Left forelimb (tissue), 1 donor: ENCODE results near the gene MRFAP1L1.
"Not testable (repeated sequence)": the region's sequence is repeated elsewhere in the genome, so short reads cannot be mapped to it uniquely, and the experiment has no call there.

ENCODE experiments used
- DNase-seq: peaks from one replicate; pipeline ENCODE4 v3.0.0-alpha.2; 2018; ENCODE audit warnings: low spot score

The MRFAP1L1 gene

GRCh38 chr4:6709230-6710114 is at the start of gene MRFAP1L1:
Gene MRFAP1L1 (minus strand): TSS chr4:6709865. CDS start chr4:6709629, 236 bp downstream.
- peak; percentile 96 for DNase-seq

- no peak for DNase-seq
These were observed 49.1 kb upstream of the MRFAP1L1 start for GRCh38 chr4:6758728-6759127.

GRCh38 chr4:6756345-6756744 is 46.7 kb upstream of the MRFAP1L1 start:
- not testable (repeated sequence) for DNase-seq

- DNase-seq, result no peak
These were observed 45.6 kb upstream of the MRFAP1L1 start for GRCh38 chr4:6755088-6755753.

GRCh38 chr4:6754481-6755087 is 44.9 kb upstream of the MRFAP1L1 start:
- DNase-seq, result no peak

GRCh38 chr4:6753891-6754290 is 44.2 kb upstream of the MRFAP1L1 start:
- DNase-seq, result no peak

- no peak for DNase-seq
These were observed 43.5 kb upstream of the MRFAP1L1 start for GRCh38 chr4:6753103-6753560.

GRCh38 chr4:6752486-6752829 is 42.8 kb upstream of the MRFAP1L1 start:
- DNase-seq, result no peak

GRCh38 chr4:6751611-6752485 is 42.2 kb upstream of the MRFAP1L1 start:
- DNase-seq, result no peak

- no peak for DNase-seq
These were observed 40.9 kb upstream of the MRFAP1L1 start for GRCh38 chr4:6750286-6751221.

- no peak for DNase-seq
These were observed 39.9 kb upstream of the MRFAP1L1 start for GRCh38 chr4:6749340-6750171.

GRCh38 chr4:6748286-6748685 is 38.6 kb upstream of the MRFAP1L1 start:
- DNase-seq, result no peak

GRCh38 chr4:6747294-6748051 is 37.8 kb upstream of the MRFAP1L1 start:
- DNase-seq, result no peak

GRCh38 chr4:6746721-6747293 is 37.1 kb upstream of the MRFAP1L1 start:
- no peak for DNase-seq

- no peak for DNase-seq
These were observed 33.3 kb upstream of the MRFAP1L1 start for GRCh38 chr4:6742989-6743388.

GRCh38 chr4:6742507-6742906 is 32.8 kb upstream of the MRFAP1L1 start:
- DNase-seq, result no peak

GRCh38 chr4:6740347-6740746 is 30.7 kb upstream of the MRFAP1L1 start:
- no peak for DNase-seq

- no peak for DNase-seq
These were observed 30.3 kb upstream of the MRFAP1L1 start for GRCh38 chr4:6739920-6740319.
